ENCODE data around the gene KCNK3. TPM values are rescaled to one million over a fixed set of nuclear protein-coding genes. Genes with fewer than 3 reads are reported as not detected.

The KCNK3 gene
- total and polyA plus RNA-seq, 2 of the 13 experiments (the other 11 are each of a cell fraction or from before 2014, with no cell fraction given) = not detected

DNA sequence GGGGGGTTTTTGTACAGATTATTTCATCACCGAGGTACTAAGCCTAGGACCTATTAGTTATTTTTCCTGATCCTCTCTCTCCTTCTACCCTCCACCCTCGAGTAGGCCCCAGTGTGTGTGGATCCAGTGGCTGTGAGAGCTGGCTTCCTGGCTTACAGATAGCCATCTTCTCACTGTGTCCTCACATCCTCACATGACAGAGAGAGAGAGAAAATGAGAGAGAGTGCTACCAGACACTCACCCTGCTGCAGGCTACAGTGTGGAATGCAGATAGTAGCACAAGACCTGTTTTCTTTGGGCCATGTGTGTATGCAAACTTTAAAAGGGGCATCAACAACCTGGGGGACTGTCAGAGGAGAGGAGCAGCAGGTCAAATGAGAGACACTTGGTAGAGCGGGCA, 9.5 kb downstream of the KCNK3 start:
- TF ChIP-seq ZNF552 (CRISPR knock-in tag; IDR thresholded peaks at IDR 0.05; ENCODE audit: borderline replicate concordance) = no peak
- no peak for TF ChIP-seq ZNF33B (CRISPR knock-in tag; IDR thresholded peaks at IDR 0.05)
- TF ChIP-seq SIN3A (IDR thresholded peaks at IDR 0.05; ENCODE audit: borderline replicate concordance, low read depth, low read length) = no peak
- no peak for TF ChIP-seq ARHGAP35 (CRISPR knock-in tag; IDR thresholded peaks at IDR 0.05; ENCODE audit: borderline replicate concordance)
- no peak for TF ChIP-seq KDM2A (CRISPR knock-in tag; IDR thresholded peaks at IDR 0.05; ENCODE audit: borderline replicate concordance, low read depth)
- TF ChIP-seq ZNF460 (CRISPR knock-in tag; IDR thresholded peaks at IDR 0.05; ENCODE audit: borderline replicate concordance) = no peak
- intact Hi-C loops (cut with micrococcal nuclease; ENCODE audit: unreplicated experiment) (no loop called here), in situ Hi-C loops (cut with HindIII; ENCODE audit: extremely low pct_ligation_motif_present, low pct_unique_long_range_greater_than_20kb) (no loop called here)
- Histone ChIP-seq H3K36me3 (replicated peaks in 1 of 2; ENCODE audit: control insufficient read depth in 1 of 2, insufficient read depth in 2 of 2, low read length in 2 of 2) (no peaks in the 10 kb centered on the region), H3K4me1 (ENCODE audit: insufficient read depth, low read length) (no peaks in the 10 kb centered on the region), H2AFZ (ENCODE audit: low read length) (no peak overlapping the region), H3K27me3 (ENCODE audit: control insufficient read depth in 1 of 2, insufficient read depth in 2 of 2, low read length in 2 of 2) (peaks cover 3 to 78% of the 10 kb centered on the region in 2 experiments; a peak in 4 of 5 replicates), H3K9me3 (ENCODE audit: low read length) (no peaks in the 10 kb centered on the region), H3K27ac (ENCODE audit: extremely low read length, insufficient read depth, low read length) (no peak overlapping the region), H3K9ac (ENCODE audit: insufficient read depth, low read depth, low read length) (no peak overlapping the region), H4K20me1 (ENCODE audit: insufficient read depth, low read length) (no peaks in the 10 kb centered on the region; the same call in 1 of the 2 replicates), H3K4me3 (replicated peaks in 1 of 3; ENCODE audit: insufficient read depth in 1 of 3, low read depth in 2 of 3, low read length in 3 of 3) (no peak overlapping the region), H3K4me2 (ENCODE audit: low read depth, low read length) (no peak overlapping the region), H3K79me2 (ENCODE audit: insufficient read depth, low read length) (no peaks in the 10 kb centered on the region)
- ChIA-PET POLR2A (no interaction called here), CTCF (ENCODE audit: low intra/inter-chr PET ratio, low total read pairs) (no interaction called here)
- ATAC-seq (no peak), FAIRE-seq (no peak), DNase-seq (ENCODE audit: low spot score) (no peak)
- 49% methylated on average over 3 of the region's 3 CpGs for WGBS (ENCODE audit: low lambda C conversion rate)
- no TSS peak for BruUV-seq (replicated peaks)

GRCh38 chr2:26704441-26704977, 12.0 kb downstream of the KCNK3 start:
- intact Hi-C loops (cut with micrococcal nuclease; ENCODE audit: unreplicated experiment) = no loop called here
- 0% methylated on average over 1 of the region's 7 CpGs for WGBS (ENCODE audit: low lambda C conversion rate)
- H2AFZ ChIP-seq (ENCODE audit: low read length) = no peak overlapping the region
- no peaks in the 10 kb centered on the region for H3K79me2 ChIP-seq (ENCODE audit: insufficient read depth, low read length)
- no peaks in the 10 kb centered on the region for H3K9me3 ChIP-seq (ENCODE audit: low read length)
- no peaks in the 10 kb centered on the region for H3K4me1 ChIP-seq (ENCODE audit: insufficient read depth, low read length)
- no peak overlapping the region for H3K9ac ChIP-seq (ENCODE audit: insufficient read depth, low read depth, low read length)
- TF ChIP-seq ZNF672 (CRISPR knock-in tag; IDR thresholded peaks at IDR 0.05) = no peak
- TF ChIP-seq, protein P1, sequence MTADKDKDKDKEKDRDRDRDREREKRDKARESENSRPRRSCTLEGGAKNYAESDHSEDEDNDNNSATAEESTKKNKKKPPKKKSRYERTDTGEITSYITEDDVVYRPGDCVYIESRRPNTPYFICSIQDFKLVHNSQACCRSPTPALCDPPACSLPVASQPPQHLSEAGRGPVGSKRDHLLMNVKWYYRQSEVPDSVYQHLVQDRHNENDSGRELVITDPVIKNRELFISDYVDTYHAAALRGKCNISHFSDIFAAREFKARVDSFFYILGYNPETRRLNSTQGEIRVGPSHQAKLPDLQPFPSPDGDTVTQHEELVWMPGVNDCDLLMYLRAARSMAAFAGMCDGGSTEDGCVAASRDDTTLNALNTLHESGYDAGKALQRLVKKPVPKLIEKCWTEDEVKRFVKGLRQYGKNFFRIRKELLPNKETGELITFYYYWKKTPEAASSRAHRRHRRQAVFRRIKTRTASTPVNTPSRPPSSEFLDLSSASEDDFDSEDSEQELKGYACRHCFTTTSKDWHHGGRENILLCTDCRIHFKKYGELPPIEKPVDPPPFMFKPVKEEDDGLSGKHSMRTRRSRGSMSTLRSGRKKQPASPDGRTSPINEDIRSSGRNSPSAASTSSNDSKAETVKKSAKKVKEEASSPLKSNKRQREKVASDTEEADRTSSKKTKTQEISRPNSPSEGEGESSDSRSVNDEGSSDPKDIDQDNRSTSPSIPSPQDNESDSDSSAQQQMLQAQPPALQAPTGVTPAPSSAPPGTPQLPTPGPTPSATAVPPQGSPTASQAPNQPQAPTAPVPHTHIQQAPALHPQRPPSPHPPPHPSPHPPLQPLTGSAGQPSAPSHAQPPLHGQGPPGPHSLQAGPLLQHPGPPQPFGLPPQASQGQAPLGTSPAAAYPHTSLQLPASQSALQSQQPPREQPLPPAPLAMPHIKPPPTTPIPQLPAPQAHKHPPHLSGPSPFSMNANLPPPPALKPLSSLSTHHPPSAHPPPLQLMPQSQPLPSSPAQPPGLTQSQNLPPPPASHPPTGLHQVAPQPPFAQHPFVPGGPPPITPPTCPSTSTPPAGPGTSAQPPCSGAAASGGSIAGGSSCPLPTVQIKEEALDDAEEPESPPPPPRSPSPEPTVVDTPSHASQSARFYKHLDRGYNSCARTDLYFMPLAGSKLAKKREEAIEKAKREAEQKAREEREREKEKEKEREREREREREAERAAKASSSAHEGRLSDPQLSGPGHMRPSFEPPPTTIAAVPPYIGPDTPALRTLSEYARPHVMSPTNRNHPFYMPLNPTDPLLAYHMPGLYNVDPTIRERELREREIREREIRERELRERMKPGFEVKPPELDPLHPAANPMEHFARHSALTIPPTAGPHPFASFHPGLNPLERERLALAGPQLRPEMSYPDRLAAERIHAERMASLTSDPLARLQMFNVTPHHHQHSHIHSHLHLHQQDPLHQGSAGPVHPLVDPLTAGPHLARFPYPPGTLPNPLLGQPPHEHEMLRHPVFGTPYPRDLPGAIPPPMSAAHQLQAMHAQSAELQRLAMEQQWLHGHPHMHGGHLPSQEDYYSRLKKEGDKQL (CRISPR knock-in tag; IDR thresholded peaks at IDR 0.05; ENCODE audit: low read depth) = no peak
- TF ChIP-seq ZNF251 (CRISPR knock-in tag; IDR thresholded peaks at IDR 0.05) = no peak
- TF ChIP-seq CEBPG (CRISPR knock-in tag; IDR thresholded peaks at IDR 0.05) = no peak
- TF ChIP-seq EZH2 (conservative IDR thresholded peaks at IDR 0.05; ENCODE audit: low read depth, low read length) = no peak
- TF ChIP-seq ZNF589 (CRISPR knock-in tag; conservative IDR thresholded peaks at IDR 0.05) = no peak
- TF ChIP-seq ZNF784 (CRISPR knock-in tag; IDR thresholded peaks at IDR 0.05; ENCODE audit: borderline replicate concordance) = no peak
- no peak for TF ChIP-seq ZNF367 (CRISPR knock-in tag; IDR thresholded peaks at IDR 0.05; ENCODE audit: borderline replicate concordance)
- BruUV-seq (replicated peaks) = no TSS peak
- H4K20me1 ChIP-seq (ENCODE audit: insufficient read depth, low read length) = no peaks in the 10 kb centered on the region; the same call in 1 of the 2 replicates
- ATAC-seq (no peak), DNase-seq (ENCODE audit: low spot score) (no peak), FAIRE-seq (no peak)
- POLR2A ChIA-PET = no interaction called here
- H3K4me3 ChIP-seq (replicated peaks in 1 of 3; ENCODE audit: insufficient read depth in 1 of 3, low read depth in 2 of 3, low read length in 3 of 3) = no peak overlapping the region
- H3K27ac ChIP-seq (ENCODE audit: extremely low read length, insufficient read depth, low read length) = no peak overlapping the region
- in situ Hi-C loops (cut with HindIII; ENCODE audit: extremely low pct_ligation_motif_present, low pct_unique_long_range_greater_than_20kb) = no loop called here
- CTCF ChIA-PET (ENCODE audit: low intra/inter-chr PET ratio, low total read pairs) = no interaction called here
- H3K36me3 ChIP-seq (replicated peaks in 1 of 2; ENCODE audit: control insufficient read depth in 1 of 2, insufficient read depth in 2 of 2, low read length in 2 of 2) = no peaks in the 10 kb centered on the region
- H3K27me3 ChIP-seq (ENCODE audit: control insufficient read depth in 1 of 2, insufficient read depth in 2 of 2, low read length in 2 of 2) = peaks cover 6 to 75% of the 10 kb centered on the region in 2 experiments; a peak in 4 of 5 replicates
- no peak overlapping the region for H3K4me2 ChIP-seq (ENCODE audit: low read depth, low read length)

Data from HepG2 (cell line).